Measurements from ENCODE around the gene TAF4.
A peak's percentile ranks its signal among the peaks of the same experiment; 100 is the strongest.
"Not testable (repeated sequence)": the region's sequence is repeated elsewhere in the genome, so short reads cannot be mapped to it uniquely, and the experiment has no call there.

Gene TAF4

DNA sequence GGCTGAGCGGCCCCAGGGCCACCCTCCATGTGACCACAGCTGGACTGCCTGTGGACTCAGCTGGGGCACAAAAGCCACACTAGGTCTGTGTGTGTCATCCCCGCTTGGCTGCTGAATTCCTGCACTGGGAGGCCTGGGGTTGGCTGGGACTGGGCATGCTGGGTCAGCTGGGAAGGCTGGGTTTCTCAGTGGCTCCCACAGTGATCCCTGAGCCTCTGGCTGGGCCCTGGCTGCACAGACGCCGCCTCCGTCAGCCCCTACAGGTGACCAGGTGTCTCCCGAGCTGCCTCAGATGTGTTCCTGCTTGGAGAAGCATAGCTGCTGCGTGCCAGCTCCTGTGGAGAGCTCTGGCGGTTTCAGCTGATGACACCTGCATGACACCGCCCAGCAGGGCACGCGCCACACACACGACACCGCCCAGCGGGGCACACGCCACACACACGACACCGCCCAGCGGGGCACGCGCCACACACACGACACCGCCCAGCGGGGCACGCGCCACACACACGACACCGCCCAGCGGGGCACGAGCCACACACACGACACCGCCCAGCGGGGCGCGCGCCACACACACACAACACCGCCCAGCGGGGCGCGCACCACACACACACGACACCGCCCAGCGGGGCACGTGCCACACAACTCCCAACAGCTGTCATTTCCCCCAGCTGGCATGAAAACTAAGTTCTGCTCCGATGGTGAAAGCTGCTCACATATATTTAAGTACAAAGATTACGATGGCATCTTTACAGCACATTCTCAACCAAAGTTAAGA is 88.8 kb downstream of the TAF4 start:
- no peak for DNase-seq

DNA sequence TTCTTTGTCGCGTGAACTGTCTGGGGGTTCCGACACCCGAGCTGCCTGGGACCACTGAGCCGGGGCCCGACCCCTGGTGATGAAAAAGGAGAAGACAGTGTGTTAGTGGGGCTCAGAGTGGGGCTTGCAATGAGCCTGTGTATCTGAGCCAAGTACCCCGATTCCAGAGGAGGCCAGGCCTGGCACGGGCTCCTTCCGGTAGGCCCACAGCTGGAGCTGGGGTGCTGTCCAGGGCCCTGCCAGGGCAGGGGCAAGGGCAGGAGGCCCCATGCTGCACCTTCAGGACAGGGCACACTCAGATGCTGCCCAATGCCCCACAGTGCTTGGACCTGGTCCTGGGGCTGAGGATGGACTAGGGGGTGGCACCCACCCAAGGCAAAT is 89.4 kb downstream of the TAF4 start:
- DNase-seq, result peak; percentile 14

DNA sequence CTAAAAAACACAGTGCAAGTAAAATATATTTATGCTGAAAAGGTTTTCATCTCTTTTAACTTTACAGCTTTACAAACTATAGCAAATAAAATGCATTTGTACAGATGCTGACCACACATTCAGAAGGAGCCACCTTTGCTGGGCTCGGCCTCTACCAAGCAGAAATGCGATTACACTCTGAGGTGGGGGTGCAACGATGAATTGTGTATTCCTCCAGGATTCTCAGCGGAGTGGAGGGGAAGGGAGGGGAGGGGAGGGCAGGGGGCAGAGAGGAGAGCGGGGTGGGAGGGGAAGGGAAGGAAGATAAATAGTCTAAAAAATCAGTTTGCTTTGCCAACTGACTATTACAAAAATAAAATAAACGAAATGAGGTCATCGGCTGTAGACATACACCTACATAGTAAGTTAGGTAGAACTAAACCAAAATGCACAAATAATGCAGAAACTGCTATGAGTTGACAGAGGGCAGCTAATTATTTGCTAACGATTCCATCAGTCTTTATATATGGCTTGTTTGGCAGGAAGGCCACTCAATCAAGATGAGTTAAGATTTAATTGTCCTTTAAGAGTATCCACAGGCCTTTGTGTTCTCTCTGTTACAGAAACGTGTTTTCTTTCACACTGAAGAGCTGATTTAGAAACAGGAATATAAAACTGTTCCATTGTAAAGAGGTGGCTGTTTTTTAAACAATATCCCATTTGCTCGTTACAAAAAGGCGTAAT is 90.1 kb downstream of the TAF4 start:
- no peak for DNase-seq

DNA sequence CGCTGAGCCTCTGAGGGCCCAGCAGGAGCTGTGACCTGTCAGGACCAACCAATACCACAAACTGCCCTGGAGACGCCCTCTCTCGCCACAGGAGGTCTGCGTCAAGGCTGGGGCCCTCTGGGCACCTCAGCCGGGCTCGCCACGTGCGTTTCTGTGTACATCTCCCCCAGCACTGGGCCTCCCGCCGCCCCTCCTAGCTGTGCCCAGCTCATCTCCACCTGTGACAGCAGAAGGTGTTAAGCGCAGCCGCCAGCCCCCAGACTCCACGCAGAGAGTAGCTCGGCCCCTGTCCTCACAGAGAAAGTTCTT is 91.4 kb downstream of the TAF4 start:
- DNase-seq, result no peak

DNA sequence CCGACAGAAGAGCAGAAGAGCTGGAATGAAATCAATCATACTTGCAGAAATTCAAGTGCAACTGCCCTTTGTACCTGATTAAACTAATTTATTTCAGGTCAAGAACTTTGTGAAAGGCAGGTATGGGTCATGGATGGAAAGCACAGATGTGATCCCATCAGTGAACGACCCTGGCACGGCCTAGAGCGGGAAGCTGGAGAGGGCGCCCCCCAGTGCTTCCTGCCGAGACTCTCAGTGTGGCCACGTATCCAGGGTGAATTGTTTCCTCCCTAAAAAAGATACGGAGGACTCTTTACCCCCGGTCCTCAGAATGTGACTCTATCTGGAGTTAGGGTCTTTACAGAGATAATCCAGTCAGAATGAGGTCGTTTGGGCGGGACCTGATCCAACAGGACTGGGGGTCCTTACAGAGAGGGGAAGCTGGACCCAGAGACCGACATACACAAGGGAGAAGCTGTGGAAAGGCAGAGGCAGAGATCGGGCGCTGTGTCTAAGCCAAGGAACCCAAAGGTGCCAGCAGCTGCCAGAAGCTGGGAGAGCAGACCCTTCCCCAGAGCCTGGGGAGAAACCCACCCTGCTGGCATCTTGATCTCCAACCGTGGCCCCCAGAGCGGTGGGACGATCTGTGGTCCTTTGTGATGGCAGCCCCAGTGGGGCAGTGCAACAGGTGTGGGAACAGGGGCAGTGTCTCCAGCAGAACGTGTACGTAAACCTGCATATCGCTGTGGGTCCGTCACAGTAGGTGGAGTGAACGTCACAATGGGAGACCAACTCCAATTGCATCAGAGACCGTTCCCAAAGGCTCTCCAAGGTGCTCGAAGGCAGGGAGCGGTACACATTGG is 91.9 kb downstream of the TAF4 start:
- no peak for DNase-seq

DNA sequence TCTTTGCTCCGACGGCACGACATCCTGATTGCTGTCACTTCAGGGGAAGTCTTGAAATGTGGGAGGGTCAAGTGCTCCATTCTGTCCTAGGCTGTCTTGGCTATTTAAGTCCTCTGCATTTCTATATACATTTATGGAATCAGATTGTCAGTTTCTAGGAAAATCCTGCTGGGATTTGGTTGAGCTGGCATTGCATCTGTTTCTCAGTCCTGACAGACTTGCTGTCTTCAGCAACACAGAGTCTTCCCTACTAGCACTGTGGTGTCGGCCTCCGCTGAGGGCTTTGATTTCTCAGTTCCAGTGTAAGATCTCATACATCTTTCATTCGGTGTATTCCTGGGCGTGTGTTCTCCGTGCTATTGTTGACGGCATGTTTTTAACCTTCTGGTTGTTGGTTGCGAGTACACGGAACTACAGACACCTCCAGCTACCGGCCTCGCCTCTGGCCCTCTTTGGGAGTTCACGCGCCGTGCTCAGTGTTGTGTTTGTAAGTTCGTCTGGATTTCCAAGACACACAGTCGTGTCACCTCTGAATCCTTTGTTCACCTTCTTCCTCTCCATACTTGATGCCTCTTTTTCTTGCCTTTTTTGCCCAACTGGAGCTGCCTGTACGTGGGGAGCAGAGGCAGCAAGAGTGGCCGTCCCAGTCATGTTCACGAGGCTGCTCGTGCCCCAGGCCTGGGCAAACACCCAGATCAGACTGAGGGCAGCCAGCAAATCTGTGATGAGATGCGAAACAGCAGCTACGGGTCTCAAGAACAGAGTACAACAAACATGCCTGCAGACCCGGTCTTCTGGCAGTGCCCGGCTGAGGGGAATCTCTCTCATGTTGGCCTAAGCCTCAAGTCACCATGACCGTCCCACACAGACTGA is 92.8 kb downstream of the TAF4 start:
- DNase-seq, result no peak

DNA sequence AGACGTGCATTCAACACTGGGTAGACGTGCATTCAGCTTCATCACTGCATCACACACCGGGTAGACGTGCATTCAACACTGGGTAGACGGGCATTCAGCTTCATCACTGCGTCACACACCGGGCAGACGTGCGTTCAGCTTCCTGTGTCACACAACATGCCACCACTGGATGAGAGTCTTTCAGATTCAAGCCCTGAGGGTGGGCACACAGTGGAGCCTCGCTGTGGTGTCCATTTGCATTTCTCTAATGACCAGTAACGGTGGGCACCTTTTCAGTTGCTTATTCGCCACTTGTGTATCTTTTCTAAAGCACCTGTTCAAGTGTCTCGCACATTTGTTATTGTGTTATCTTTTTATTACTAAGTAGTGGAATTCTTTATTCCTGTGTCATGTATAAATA is 94.1 kb downstream of the TAF4 start:
- not testable (repeated sequence) for DNase-seq

DNA sequence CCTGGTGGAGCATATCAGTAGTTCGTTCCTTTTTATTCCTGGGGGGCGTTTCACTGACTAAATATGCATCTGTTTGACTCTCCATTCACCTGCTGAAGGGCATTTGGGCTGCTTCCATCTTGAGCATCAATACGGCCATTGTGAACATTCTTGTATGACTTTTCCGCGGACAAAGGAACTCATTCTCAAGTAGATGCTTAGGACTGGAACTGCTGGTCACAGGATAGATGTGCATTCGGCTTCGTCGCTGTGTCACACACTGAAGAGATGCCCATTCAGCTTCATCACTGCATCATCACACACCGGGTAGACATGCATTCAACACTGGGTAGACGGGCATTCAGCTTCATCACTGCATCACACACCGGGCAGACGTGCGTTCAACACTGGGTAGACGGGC is 95.3 kb downstream of the TAF4 start:
- DNase-seq, result no peak

DNA sequence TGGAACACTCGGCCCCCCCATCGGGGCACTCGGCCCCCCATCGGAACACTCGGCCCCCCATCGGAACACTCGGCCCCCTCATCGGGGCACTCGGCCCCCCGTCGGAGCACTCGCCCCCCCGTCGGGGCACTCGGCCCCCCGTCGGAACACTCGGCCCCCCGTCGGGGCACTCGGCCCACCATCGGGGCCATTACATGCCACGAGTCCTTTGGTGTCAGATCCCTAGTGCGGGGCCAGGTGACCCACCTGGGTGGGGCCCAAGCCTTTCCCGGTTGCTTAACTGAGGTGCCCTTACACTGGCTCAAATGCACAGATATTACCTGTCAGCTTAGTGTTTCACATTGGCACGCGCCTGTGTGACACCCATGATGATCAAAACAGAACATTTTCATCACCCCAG is 95.9 kb downstream of the TAF4 start:
- DNase-seq, result no peak

DNA sequence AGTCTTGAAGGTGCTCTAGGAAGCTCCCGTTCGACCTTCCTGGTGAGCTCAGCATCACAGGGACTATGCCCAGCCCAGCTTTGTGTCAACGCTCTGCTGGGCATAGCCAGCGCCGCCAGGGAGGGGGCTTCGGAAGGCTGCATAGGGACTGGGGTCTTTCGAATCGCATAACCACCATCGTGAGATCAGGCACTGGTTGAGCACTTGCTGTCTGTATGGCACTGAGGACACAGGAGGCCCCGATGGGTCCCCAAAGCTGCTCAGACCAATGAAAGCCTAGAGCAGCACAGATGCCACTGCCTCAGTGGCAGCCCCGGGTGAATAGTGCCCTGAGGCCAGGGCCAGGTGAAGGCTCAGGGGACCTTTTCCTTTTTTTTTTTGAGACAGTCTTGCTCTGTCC is 96.7 kb downstream of the TAF4 start:
- no peak for DNase-seq

DNA sequence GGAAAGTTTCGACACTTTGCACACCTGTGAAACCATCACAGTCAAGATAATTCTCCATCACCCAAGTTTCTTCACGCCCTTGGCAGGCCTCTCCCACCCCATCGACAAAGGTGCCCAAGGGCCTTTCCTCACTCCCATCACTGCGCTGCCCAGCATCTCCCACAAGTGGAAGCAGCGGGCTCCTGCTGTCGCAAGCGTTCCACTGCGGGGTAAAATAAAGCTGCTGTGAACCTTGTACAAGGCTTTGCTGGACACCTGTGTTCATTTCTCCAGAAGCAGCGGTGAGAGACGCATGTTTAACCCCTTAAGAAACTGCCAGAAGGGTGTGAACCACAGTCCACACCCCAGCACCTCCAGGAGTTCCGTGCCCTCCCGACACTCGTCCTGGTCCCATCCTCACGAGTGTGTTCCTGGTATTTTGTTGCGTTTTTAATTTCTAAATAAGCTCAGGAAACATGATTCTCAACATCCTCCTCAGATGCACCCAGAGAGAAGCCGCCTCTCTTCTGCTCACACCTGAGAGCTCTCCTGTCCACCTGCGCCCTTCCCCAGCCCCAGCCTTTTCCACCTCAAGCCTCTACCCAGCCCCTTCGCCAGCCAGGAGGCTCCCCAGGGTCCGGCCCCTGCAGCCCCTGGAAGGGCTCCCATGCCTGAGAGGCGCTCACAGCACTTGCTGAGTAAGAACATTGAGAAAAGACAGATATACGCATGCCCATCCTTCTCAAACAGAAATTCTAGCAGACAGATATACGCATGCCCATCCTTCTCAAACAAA is 97.5 kb downstream of the TAF4 start:
- no peak for DNase-seq

DNA sequence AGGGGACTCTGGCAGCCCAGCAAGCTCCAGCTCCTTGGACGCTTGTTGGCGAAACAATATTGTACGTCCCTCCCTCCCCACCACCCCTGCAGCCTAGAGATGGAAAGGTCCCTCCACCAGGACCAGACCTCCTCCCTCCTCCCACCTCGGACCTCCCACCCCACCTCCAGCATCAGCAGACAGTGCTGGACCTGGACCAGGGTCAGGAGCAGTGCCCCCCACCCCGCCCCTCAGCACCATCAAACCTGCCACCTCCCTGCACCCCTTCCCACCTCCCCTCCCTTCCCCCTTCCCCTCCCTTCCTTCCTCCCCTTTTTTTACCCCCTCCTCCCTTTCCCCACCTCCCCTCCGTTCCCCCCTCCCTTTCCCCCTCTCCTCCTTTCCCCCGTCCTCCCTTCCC is 98.4 kb downstream of the TAF4 start:
- no peak for DNase-seq

DNA sequence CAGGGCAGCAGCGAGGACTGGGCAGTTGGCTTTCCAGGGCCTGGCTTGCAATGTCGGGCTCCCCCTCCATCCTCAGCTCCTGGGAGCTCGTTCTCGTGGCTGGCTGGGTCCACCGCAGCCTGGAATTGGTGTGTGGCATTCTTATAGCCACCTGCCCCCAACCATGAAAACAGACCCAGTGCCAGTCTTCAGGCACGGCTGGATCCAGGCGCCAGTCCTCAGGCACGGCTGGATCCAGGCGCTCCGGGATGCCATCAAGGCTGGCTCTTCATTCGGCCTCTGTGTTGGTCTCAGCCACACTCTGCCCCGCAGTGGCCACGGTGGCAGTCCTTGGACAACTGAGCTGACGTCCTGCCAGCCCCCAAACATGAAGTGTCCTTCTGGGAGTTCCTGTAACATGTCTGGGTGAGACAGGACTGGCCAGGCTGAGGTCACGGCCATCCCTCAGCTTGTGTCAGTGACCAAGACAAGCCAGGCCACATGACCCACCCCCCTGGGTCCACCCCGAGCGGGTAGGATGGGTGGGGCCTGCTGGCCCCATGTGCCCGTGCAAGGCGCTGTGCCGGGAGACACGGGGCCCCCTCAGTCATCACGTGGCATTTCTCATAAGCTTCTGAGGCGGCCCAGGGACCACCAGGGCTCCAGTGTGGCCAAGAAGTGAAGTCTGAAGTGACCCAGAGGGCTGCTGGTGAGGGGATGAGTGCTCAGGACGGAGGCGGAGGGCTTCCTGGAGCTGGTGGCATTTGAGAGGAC is 99.0 kb downstream of the TAF4 start:
- DNase-seq, result no peak

DNA sequence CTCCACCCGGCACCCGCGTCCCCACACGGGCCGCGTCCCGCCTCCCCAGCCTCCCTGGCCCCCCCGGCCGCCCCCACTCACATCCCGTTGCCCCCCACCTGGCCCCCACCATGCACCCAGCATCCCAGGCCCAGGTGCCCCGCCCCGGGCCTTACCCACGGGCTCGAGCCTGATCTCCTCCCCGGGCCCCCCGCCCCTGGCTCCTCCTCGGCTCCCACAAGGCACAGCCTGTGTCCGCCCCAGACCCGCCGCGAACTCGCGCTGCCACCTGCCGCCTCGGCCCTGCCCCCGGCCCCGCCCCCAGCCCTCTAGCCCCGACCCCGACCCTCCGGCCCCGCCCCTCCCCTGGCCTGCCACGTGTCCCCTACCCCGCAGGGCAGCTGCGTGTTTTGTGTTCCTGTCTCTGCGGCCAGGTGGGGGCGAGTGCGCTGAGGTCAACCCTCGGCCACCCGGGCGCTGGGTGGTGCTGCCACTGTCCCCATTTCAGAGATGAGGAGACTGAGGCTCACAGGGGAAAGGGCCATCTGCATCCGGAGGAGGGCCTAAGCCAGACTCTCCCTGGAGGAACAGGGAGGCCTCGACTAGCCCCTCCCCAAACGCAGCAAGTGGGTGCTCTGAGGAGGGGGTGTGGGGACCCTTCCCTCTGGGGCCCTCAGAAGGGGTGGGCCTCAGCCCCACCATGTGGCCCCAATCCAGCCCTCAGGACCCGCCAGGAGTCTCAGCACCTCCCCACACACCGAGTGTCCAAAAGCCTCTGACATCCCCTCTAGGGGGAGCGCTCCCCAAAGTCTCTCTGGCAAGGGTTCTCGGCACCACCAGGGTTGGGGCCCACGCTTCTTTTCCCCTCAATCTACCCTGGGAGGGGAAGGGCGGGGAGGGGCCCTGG is 99.8 kb downstream of the TAF4 start:
- no peak for DNase-seq

DNA sequence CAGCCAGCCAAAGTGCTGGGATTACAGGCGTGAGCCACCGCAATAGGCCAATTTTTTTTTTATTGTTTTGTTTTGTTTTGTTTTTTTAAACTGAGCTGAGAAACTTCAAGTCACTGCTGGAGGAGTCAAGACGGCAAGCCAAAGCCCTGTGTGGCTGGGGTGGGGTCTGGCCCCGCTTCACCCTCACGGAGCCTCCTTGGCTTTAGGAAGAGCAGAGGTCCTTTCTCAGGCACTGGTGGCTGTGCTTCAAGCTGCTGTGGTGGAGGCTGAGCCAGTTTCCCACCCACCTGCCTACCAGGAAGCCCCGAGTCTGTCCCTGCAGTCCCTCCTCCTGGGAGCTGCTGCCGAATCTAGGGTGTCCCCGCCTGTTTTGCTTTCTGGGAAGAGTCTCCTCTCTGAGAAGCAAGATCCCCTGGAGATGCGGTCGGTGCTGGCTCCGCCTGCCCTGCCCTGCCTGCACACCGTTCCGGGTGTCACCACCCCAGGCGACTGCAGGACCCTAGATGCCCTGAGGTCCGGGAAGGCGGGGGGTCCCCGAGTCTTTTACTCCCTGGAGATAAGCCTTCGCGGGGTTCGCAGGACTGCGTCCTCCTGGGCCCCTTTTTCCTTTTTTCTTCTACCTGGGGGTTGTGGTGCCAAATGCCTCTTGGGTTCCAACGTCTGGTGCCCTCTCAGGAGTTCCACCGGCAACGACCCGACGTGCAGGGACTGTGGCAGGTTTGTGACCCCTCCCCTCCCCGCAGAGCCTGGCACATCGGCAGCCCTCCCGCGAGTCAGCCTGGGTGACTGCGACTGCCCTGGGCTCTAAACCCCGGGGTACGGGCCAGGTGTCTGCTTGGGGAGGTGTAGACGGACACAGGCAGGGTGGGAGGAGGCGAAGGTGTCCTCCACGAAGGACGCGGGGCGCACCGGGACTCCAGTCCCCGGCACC is 100.7 kb downstream of the TAF4 start:
- DNase-seq, result no peak

DNA sequence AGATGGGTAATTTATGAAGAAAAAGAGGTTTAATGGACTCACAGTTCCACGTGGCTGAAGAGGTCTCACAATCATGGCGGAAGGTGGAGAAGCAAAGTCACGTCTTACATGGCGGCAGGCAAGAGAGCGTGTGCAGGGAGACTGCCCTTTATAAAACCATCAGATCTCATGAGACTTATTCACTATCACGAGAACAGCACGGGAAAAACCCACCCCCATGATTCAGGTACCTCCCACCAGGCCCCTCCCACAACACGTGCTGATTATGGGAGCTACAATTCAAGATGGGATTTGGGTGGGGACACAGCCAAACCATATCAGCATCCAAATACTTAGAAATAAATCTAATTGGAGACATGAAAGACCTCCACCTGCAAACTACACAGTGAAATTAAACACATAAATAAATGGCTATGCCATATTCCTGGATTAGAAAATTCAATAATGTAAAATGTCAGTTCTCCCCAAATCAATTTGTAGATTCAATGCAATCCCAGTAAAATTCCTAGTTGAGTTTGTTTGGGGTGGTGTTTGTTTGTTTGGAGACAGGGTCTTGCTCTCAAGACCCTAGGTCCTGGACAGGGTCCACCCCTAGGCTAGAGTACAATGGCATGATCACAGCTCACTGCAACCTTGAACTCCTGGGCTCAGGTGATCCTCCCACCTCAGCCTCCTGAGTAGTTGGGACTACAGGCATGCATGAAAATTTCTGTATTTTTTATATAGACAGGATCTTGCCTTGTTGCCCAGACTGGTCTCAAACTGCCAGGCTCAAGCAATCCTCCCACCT is 101.6 kb downstream of the TAF4 start:
- DNase-seq, result no peak

DNA sequence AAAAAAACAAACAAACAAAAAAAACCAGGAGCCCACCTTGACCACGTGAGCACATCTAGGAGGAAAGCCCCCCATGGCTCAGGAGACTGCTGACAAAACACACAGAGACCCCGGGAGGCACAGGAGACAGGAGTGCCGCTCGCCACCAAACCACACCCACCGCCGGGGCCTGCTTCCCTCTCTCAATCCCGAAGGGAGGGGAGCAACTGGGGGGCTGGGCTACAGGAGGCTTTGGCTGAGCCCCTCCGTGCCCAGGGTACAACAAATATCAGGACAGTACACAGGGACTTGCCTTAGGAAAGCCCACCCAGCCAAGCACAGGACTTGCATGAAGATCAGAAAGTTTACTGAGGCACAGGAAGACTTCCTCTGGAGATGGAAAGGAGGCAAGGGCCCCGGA is 102.5 kb downstream of the TAF4 start:
- no peak for DNase-seq

DNA sequence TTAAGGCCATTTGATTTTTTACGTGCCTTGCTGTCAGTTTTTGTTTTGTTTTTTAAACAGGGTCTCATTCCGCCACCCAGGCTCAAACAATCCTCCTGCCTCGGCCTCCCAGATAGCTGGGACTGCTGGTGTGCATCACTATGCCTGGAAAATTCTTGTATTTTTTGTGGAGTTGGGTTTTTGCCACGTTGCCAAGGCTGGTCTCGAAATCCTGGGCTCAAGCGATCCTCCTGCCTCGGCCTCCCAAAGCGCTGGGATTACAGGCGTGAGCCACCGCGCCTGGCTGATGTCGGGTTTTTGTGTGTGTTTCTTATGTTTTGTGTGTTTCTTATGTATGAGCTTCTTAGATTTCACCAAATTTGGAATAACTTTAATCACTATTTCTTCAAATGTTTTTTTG is 104.8 kb downstream of the TAF4 start:
- DNase-seq, result no peak
